Naive thymus-derived CD4-positive, alpha-beta T cell (primary cell): ENCODE measurements around the gene SETD2. TPM values are rescaled to one million over a fixed set of nuclear protein-coding genes. Genes with fewer than 3 reads are reported as not detected.
"Not testable (repeated sequence)": the region's sequence is repeated elsewhere in the genome, so short reads cannot be mapped to it uniquely, and the experiment has no call there.

Experiments
- ATAC-seq: fragments of 150-1000 bp; cut with Tn5 transposase; 2 replicates; pipeline ENCODE4 v1.10.0; 2021; ENCODE audit warnings: mild to moderate bottlenecking, moderate library complexity
- CTCF ChIA-PET: fragments of 350-600 bp; sonication (Branson Sonifier 250); formaldehyde crosslinking; loops from one replicate; lab custom pipeline; 2021; ENCODE audit warnings: antibody characterized with exemption; lab: Charles Lee
- POLR2A ChIA-PET: fragments of 350-600 bp; sonication (Branson Sonifier 250); formaldehyde crosslinking; loops from one replicate; lab custom pipeline; 2021; ENCODE audit warnings: antibody characterized with exemption, inconsistent platforms; lab: Charles Lee
- DNase-seq, 9 donors: peaks; one replicate each; pipeline versions ENCODE4 v3.0.0 to v3.0.0-alpha.2; 2020 to 2022; ENCODE audit warnings: mixed read lengths in 1 of 9
- H3K27ac ChIP-seq: one replicate; pipeline ENCODE4 v1.7.0; 2013; ENCODE audit warnings: mild to moderate bottlenecking, low read depth, low read length, moderate library complexity
- H3K27me3 ChIP-seq, 2 donors: one replicate each; pipeline ENCODE4 v1.7.0; 2013; ENCODE audit warnings: low read length in 2 of 2, mild to moderate bottlenecking in 2 of 2, moderate library complexity in 2 of 2; ENCODE audit not compliant: control insufficient read depth in 2 of 2, insufficient read depth in 2 of 2
- H3K36me3 ChIP-seq, 3 experiments: 1 replicate in 2 of 3; 2 replicates in 1 of 3; pipeline ENCODE4 v1.7.0; 2013; ENCODE audit warnings: low read length in 3 of 3, mild to moderate bottlenecking in 3 of 3, moderate library complexity in 1 of 3; ENCODE audit not compliant: insufficient read depth in 3 of 3, control insufficient read depth in 2 of 3
- H3K4me1 ChIP-seq, 2 donors: one replicate each; pipeline ENCODE4 v1.7.0; 2013; ENCODE audit warnings: low read length in 2 of 2, mild to moderate bottlenecking in 2 of 2, moderate library complexity in 1 of 2; ENCODE audit not compliant: control insufficient read depth in 2 of 2, insufficient read depth in 2 of 2
- H3K4me3 ChIP-seq: 2 replicates; pipeline ENCODE4 v1.7.0; 2013; ENCODE audit warnings: mild to moderate bottlenecking, low read length
- H3K9me3 ChIP-seq, 3 experiments: 1 replicate in 2 of 3; 2 replicates in 1 of 3; pipeline ENCODE4 v1.7.0; 2013; ENCODE audit warnings: low read length in 3 of 3; ENCODE audit not compliant: control insufficient read depth in 2 of 3
- H3K27ac Mint-ChIP-seq, 9 donors: one replicate each; pipeline ENCODE4 v1.8.0; 2020 to 2022; ENCODE audit warnings: mixed read lengths in 9 of 9, mild to moderate bottlenecking in 8 of 9, moderate library complexity in 5 of 9, inconsistent platforms in 2 of 9
- H3K27me3 Mint-ChIP-seq, 5 donors: one replicate each; pipeline ENCODE4 v1.8.0; 2021 to 2022; ENCODE audit warnings: mixed read lengths in 5 of 5, mild to moderate bottlenecking in 1 of 5
- H3K36me3 Mint-ChIP-seq, 5 donors: one replicate each; pipeline ENCODE4 v1.8.0; 2020 to 2022; ENCODE audit warnings: mixed read lengths in 5 of 5, mild to moderate bottlenecking in 3 of 5, inconsistent platforms in 1 of 5
- H3K4me1 Mint-ChIP-seq, 7 donors: one replicate each; pipeline ENCODE4 v1.8.0; 2020 to 2022; ENCODE audit warnings: mixed read lengths in 7 of 7, mild to moderate bottlenecking in 3 of 7, inconsistent platforms in 1 of 7
- H3K4me3 Mint-ChIP-seq, 10 donors: one replicate each; pipeline ENCODE4 v1.8.0; 2020 to 2022; ENCODE audit warnings: mild to moderate bottlenecking in 10 of 10, mixed read lengths in 10 of 10, moderate library complexity in 6 of 10, inconsistent platforms in 2 of 10
- H3K9me3 Mint-ChIP-seq, 11 donors: one replicate each; pipeline ENCODE4 v1.8.0; 2020 to 2022; ENCODE audit warnings: mixed read lengths in 11 of 11, mild to moderate bottlenecking in 4 of 11, inconsistent platforms in 1 of 11, moderate library complexity in 1 of 11
- intact Hi-C, 2 donors: fragments of 100-400 bp; cut with micrococcal nuclease; formaldehyde crosslinking; loops; one replicate each; pipeline ENCODE4 v1.15.1; 2023
- polyA plus RNA-seq, 2 donors: library from polyadenylated mRNA; unstranded; fragments of 300-500 nt; fragmentation: Illumina TruSeq; gene quantifications; one replicate each; pipeline ENCODE4 v1.2.3, GENCODE V29; 2021
- total RNA-seq, 6 experiments: library from RNA in 5 of 6; stranded (reverse) in 5 of 6; gene quantifications; 1 replicate in 5 of 6; 2 replicates in 1 of 6; pipeline ENCODE4 v1.2.3 and lab custom pipeline; 2021 to 2026

SETD2 gene
- total and polyA plus RNA-seq, 7 experiments from 2014 or later: 11.0 to 77.3 (median 70.0) TPM

DNA sequence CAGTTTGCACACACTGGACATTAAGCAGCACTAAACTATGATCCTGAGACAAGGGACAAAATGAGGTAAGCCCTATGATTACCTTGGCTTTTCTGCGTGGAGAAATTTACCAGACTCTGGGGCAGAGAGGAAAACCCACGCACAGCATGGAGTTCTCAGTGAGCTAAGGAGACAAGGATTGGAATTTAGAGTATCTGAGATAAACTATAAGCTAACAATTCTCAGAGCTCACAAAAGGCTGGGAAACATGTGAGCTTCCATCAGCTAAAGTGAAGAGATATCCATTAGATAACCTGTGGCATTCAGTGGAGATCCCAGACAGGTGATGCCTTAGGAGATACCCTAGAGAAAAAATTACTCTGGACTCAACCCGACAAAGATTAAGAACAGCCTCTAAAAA, 135.8 kb downstream of the SETD2 start:
- no peak overlapping the region for H3K4me3 Mint-ChIP-seq
- H3K9me3 Mint-ChIP-seq: no peaks in the 10 kb centered on the region
- ChIA-PET CTCF (interaction anchor here (1.0 kb wide), 1 partner anchor 296 kb away, joined by 3 read pairs; no protein-coding TSS in a partner anchor), POLR2A (interaction anchor here (1.0 to 1.1 kb wide), 2 partner anchors 18 to 20 kb away, joined by 3 to 4 read pairs; no protein-coding TSS in a partner anchor)
- peak overlapping the region in 5 of 9 donors; percentile 10 to 74 (median 49) for H3K27ac Mint-ChIP-seq
- H3K27ac ChIP-seq: no peak overlapping the region
- H3K27me3 Mint-ChIP-seq: no peaks in the 10 kb centered on the region
- intact Hi-C loops: no loop called here
- peaks cover 5 to 17% (median 8%) of the 10 kb centered on the region in 5 donors for H3K36me3 Mint-ChIP-seq
- H3K4me3 ChIP-seq: no peak overlapping the region
- H3K27me3 ChIP-seq: no peaks in the 10 kb centered on the region
- no peaks in the 10 kb centered on the region for H3K9me3 ChIP-seq
- H3K36me3 ChIP-seq: peaks cover 0 to 5% (median 0%) of the 10 kb centered on the region in 3 experiments
- DNase-seq: no peak
- H3K4me1 Mint-ChIP-seq: peaks cover 18 to 47% (median 34%) of the 10 kb centered on the region in 7 donors
- no peaks in the 10 kb centered on the region for H3K4me1 ChIP-seq
- no peak for ATAC-seq

GRCh38 chr3:47026432-47026831, 137.5 kb downstream of the SETD2 start:
- H3K27ac ChIP-seq, ATAC-seq, H3K27me3 ChIP-seq, POLR2A ChIA-PET, intact Hi-C loops, DNase-seq, H3K9me3 Mint-ChIP-seq, H3K36me3 ChIP-seq, H3K4me3 Mint-ChIP-seq, H3K9me3 ChIP-seq, H3K4me3 ChIP-seq, H3K4me1 ChIP-seq, H3K27me3 Mint-ChIP-seq, CTCF ChIA-PET: not testable (repeated sequence)
- Mint-ChIP-seq H3K27ac (peak overlapping the region in 1 of 9 donors; percentile 89), H3K36me3 (peaks cover 4 to 17% (median 6%) of the 10 kb centered on the region in 5 donors), H3K4me1 (peaks cover 12 to 40% (median 30%) of the 10 kb centered on the region in 7 donors)

GRCh38 chr3:47024932-47025331, 139.0 kb downstream of the SETD2 start:
- POLR2A ChIA-PET: no interaction called here
- no peaks in the 10 kb centered on the region for H3K9me3 Mint-ChIP-seq
- Histone ChIP-seq H3K36me3 (peaks cover 0 to 11% (median 0%) of the 10 kb centered on the region in 3 experiments), H3K27ac (no peak overlapping the region), H3K4me1 (no peaks in the 10 kb centered on the region), H3K4me3 (no peak overlapping the region), H3K9me3 (no peaks in the 10 kb centered on the region), H3K27me3 (no peaks in the 10 kb centered on the region)
- ATAC-seq (no peak), DNase-seq (no peak)
- no peak overlapping the region for H3K4me3 Mint-ChIP-seq
- no peaks in the 10 kb centered on the region for H3K27me3 Mint-ChIP-seq
- CTCF ChIA-PET: no interaction called here
- intact Hi-C loops: no loop called here
- peak overlapping the region in 7 of 9 donors; percentile 0 to 75 (median 8) for H3K27ac Mint-ChIP-seq
- H3K4me1 Mint-ChIP-seq: peaks cover 7 to 30% (median 25%) of the 10 kb centered on the region in 7 donors
- peaks cover 4 to 13% (median 8%) of the 10 kb centered on the region in 5 donors for H3K36me3 Mint-ChIP-seq

DNA sequence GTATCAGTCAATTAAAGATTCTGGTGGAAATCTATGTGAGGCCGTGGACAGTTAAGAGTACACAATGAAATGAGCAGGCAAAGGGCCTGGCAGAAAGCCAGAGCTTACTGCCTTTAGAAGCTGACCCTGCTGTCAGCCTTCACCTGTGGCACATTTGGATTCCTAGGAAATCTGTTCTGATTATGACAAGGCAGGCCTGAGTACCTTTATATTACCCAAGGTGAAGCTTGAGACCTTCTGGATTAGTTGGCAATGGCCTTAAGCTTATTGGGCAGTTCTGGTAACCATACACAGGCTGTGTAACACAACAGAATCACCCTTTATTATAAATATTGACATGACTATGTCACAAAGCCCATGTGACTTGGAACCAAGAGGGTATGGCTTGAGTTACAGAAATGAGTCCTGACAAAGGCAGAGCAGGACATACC, 141.3 kb downstream of the SETD2 start:
- Mint-ChIP-seq H3K36me3 (peaks cover 4 to 24% (median 10%) of the 10 kb centered on the region in 5 donors), H3K27ac (peak overlapping the region in 4 of 9 donors; percentile 21 to 71 (median 44)), H3K9me3 (no peaks in the 10 kb centered on the region), H3K4me3 (no peak overlapping the region), H3K27me3 (no peaks in the 10 kb centered on the region), H3K4me1 (peaks cover 21 to 47% (median 43%) of the 10 kb centered on the region in 7 donors)
- ChIA-PET POLR2A (interaction anchor here (1.1 kb wide), 1 partner anchor 12 kb away, joined by 3 read pairs; no protein-coding TSS in a partner anchor), CTCF (interaction anchor here (0.6 kb wide), 1 partner anchor 375 kb away, joined by 9 read pairs; no protein-coding TSS in a partner anchor)
- intact Hi-C loops: no loop called here
- peaks cover 0 to 26% (median 8%) of the 10 kb centered on the region in 3 experiments for H3K36me3 ChIP-seq
- no peaks in the 10 kb centered on the region for H3K27me3 ChIP-seq
- peaks cover under 1 to 4% of the 10 kb centered on the region in 2 donors for H3K4me1 ChIP-seq
- ATAC-seq (no peak), DNase-seq (no peak)
- H3K27ac ChIP-seq: no peak overlapping the region
- H3K4me3 ChIP-seq: no peak overlapping the region
- H3K9me3 ChIP-seq: no peaks in the 10 kb centered on the region

DNA sequence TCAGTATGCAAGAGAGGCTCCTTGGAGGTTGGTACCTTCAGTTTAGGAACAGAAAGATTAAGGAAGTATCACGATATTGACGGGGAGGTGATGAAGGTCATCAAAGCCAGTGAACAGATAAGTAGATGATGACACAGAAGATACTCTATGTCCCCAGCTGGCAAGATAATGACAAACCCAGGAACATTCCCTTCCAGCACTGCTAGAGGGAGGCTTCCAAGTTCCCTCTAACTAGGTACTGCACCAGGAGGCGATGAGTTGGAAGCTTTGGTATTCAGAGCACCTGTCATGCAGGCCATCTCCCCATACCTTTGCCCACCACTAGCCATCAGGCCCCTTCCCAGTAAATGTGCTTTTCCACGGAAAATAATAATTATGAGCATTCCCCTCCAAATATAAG, 143.6 kb downstream of the SETD2 start:
- H3K27me3 ChIP-seq: no peaks in the 10 kb centered on the region
- Mint-ChIP-seq H3K36me3 (peaks cover 0 to 33% (median 11%) of the 10 kb centered on the region in 5 donors), H3K27ac (peak overlapping the region in 8 of 9 donors; percentile 39 to 93 (median 77)), H3K9me3 (no peaks in the 10 kb centered on the region), H3K4me1 (peaks cover 26 to 58% (median 41%) of the 10 kb centered on the region in 7 donors), H3K27me3 (no peaks in the 10 kb centered on the region), H3K4me3 (no peak overlapping the region)
- ATAC-seq (no peak), DNase-seq (no peak)
- H3K27ac ChIP-seq: no peak overlapping the region
- intact Hi-C loops: no loop called here
- POLR2A ChIA-PET: interaction anchor here (1.1 to 1.4 kb wide), 2 partner anchors 8 to 11 kb away, joined by 3 to 4 read pairs; no protein-coding TSS in a partner anchor
- H3K4me3 ChIP-seq: no peak overlapping the region
- no peaks in the 10 kb centered on the region for H3K9me3 ChIP-seq
- CTCF ChIA-PET: no interaction called here
- H3K4me1 ChIP-seq: peaks cover 7 to 18% of the 10 kb centered on the region in 2 donors
- H3K36me3 ChIP-seq: peaks cover 3 to 44% (median 14%) of the 10 kb centered on the region in 3 experiments

GRCh38 chr3:47019201-47019600, 144.7 kb downstream of the SETD2 start:
- Histone ChIP-seq H3K4me1 (peaks cover 7 to 18% of the 10 kb centered on the region in 2 donors), H3K27ac (no peak overlapping the region), H3K9me3 (no peaks in the 10 kb centered on the region), H3K36me3 (peaks cover 3 to 44% (median 14%) of the 10 kb centered on the region in 3 experiments), H3K27me3 (no peaks in the 10 kb centered on the region), H3K4me3 (no peak overlapping the region)
- POLR2A ChIA-PET: no interaction called here
- peak overlapping the region in 1 of 10 donors; percentile 2 for H3K4me3 Mint-ChIP-seq
- no peaks in the 10 kb centered on the region for H3K9me3 Mint-ChIP-seq
- peaks cover 25 to 55% (median 33%) of the 10 kb centered on the region in 7 donors for H3K4me1 Mint-ChIP-seq
- H3K36me3 Mint-ChIP-seq: peaks cover 0 to 35% (median 11%) of the 10 kb centered on the region in 5 donors
- intact Hi-C loops: loop anchor here in 1 of 2 donors (5.0 kb wide), 1 partner anchor 303 kb away; no protein-coding TSS in a partner anchor
- DNase-seq: no peak
- H3K27ac Mint-ChIP-seq: peak overlapping the region; percentile 52 to 93 (median 75)
- CTCF ChIA-PET: no interaction called here
- ATAC-seq: no peak
- H3K27me3 Mint-ChIP-seq: no peaks in the 10 kb centered on the region
